HG03066 (cell line): ENCODE data around the gene RRM2.

Experiments used
- ATAC-seq: cut with Tn5 transposase; IDR thresholded peaks from one replicate; pipeline ENCODE4 v1.9.1; 2021; ENCODE audit warnings: low read depth; ENCODE audit not compliant: unreplicated experiment

The RRM2 gene

GRCh38 chr2:10148268-10148667 lies 25.7 kb downstream of the RRM2 start:
- ATAC-seq: no peak

GRCh38 chr2:10149635-10150034 lies 27.1 kb downstream of the RRM2 start:
- no peak for ATAC-seq

- ATAC-seq: no peak
These were observed 27.9 kb downstream of the RRM2 start for GRCh38 chr2:10150436-10150835.

- ATAC-seq: no peak
These were observed 28.9 kb downstream of the RRM2 start for GRCh38 chr2:10151462-10151861.

- ATAC-seq: no peak
These were observed 34.8 kb downstream of the RRM2 start for GRCh38 chr2:10157293-10157692.

GRCh38 chr2:10158681-10159080 lies 36.1 kb downstream of the RRM2 start:
- no peak for ATAC-seq

- ATAC-seq: no peak
These were observed 36.5 kb downstream of the RRM2 start for GRCh38 chr2:10159086-10159485.

GRCh38 chr2:10159581-10160131 lies 37.1 kb downstream of the RRM2 start:
- ATAC-seq: no peak

GRCh38 chr2:10160203-10160955 lies 37.8 kb downstream of the RRM2 start:
- no peak for ATAC-seq

- ATAC-seq: no peak
These were observed 38.8 kb downstream of the RRM2 start for GRCh38 chr2:10161206-10161931.

GRCh38 chr2:10161961-10162441 lies 39.5 kb downstream of the RRM2 start:
- ATAC-seq: no peak

GRCh38 chr2:10162586-10163497 lies 40.3 kb downstream of the RRM2 start:
- ATAC-seq: no peak

- ATAC-seq: no peak
These were observed 41.3 kb downstream of the RRM2 start for GRCh38 chr2:10163498-10164486.

GRCh38 chr2:10164601-10165000 lies 42.1 kb downstream of the RRM2 start:
- no peak for ATAC-seq

- ATAC-seq: no peak
These were observed 42.7 kb downstream of the RRM2 start for GRCh38 chr2:10165282-10165681.

- no peak for ATAC-seq
These were observed 43.5 kb downstream of the RRM2 start for GRCh38 chr2:10165861-10166675.

- ATAC-seq: no peak
These were observed 44.2 kb downstream of the RRM2 start for GRCh38 chr2:10166676-10167292.

- ATAC-seq: no peak
These were observed 44.8 kb downstream of the RRM2 start for GRCh38 chr2:10167316-10167715.
